Smooth muscle cell (in vitro differentiated cells): ENCODE measurements around the gene ZDHHC3. TPM values are rescaled to one million over a fixed set of nuclear protein-coding genes. Genes with fewer than 3 reads are reported as not detected.

Experiments
- DNase-seq: peaks from one replicate; lab custom pipeline; 2025; ENCODE audit not compliant: unreplicated experiment; lab: John Stamatoyannopoulos, UW
- H2AFZ ChIP-seq: fragments of 200-600 bp; sonication (generic); 2 replicates; pipeline ENCODE4 v1.6.0; 2016; ENCODE audit warnings: antibody characterized with exemption, low read depth, mild to moderate bottlenecking
- H3F3A ChIP-seq: fragments of 200-600 bp; sonication (generic); 2 replicates; pipeline ENCODE4 v1.6.0; 2017; ENCODE audit warnings: antibody characterized with exemption, low read depth
- H3K27ac ChIP-seq: fragments of 200-600 bp; sonication (generic); 2 replicates; pipeline ENCODE4 v1.5.1; 2016; ENCODE audit warnings: low read depth, mild to moderate bottlenecking
- H3K27me3 ChIP-seq: fragments of 200-600 bp; sonication (generic); 2 replicates; pipeline ENCODE4 v1.6.1; 2016; ENCODE audit warnings: low read depth, mild to moderate bottlenecking
- H3K36me3 ChIP-seq: fragments of 200-600 bp; sonication (generic); 2 replicates; pipeline ENCODE4 v1.5.1; 2016; ENCODE audit warnings: low read depth
- H3K4me1 ChIP-seq: fragments of 200-600 bp; sonication (generic); 2 replicates; pipeline ENCODE4 v1.5.1; 2016; ENCODE audit warnings: low read depth
- H3K4me2 ChIP-seq: fragments of 200-600 bp; sonication (generic); 2 replicates; pipeline ENCODE4 v1.6.0; 2016; ENCODE audit warnings: mild to moderate bottlenecking
- H3K4me3 ChIP-seq: fragments of 200-600 bp; sonication (generic); 2 replicates; pipeline ENCODE4 v1.5.1; 2016; ENCODE audit warnings: mild to moderate bottlenecking
- H3K79me2 ChIP-seq: fragments of 200-600 bp; sonication (generic); 2 replicates; pipeline ENCODE4 v1.6.0; 2016; ENCODE audit warnings: low read depth, mild to moderate bottlenecking
- H3K9ac ChIP-seq: fragments of 200-600 bp; sonication (generic); 2 replicates; pipeline ENCODE4 v1.6.0; 2016; ENCODE audit warnings: low read depth
- H3K9me3 ChIP-seq: fragments of 200-600 bp; sonication (generic); replicated peaks from 2 replicates; pipeline ENCODE4 v1.5.1; 2016; ENCODE audit warnings: low read depth
- H4K20me1 ChIP-seq: fragments of 200-600 bp; sonication (generic); 2 replicates; pipeline ENCODE4 v1.6.0; 2016; ENCODE audit warnings: low read depth
- WGBS: methylation state at CpG from one replicate; pipeline ENCODE4 v1.1.7; 2016; ENCODE audit warnings: low lambda C conversion rate; 5-methylcytosine and 5-hydroxymethylcytosine counted together
- polyA plus RNA-seq: library from polyadenylated mRNA; unstranded; fragments of >200 nt; fragmentation: Nextera tagmentation; extraction: Ambion mirVana; gene quantifications from 2 replicates; pipeline ENCODE4 v1.2.1, GENCODE V29; 2016
- total RNA-seq: library from RNA; depleted of rRNA; stranded (reverse); fragments of >200 nt; gene quantifications from 2 replicates; pipeline ENCODE4 v1.2.3, GENCODE V29; 2014
- TF ChIP-seq, protein P1 (sequence below): fragments of 200-600 bp; sonication (generic); IDR thresholded peaks from 2 replicates; pipeline ENCODE4 v1.5.1; 2017; ENCODE audit warnings: borderline replicate concordance, mild to moderate bottlenecking, antibody characterized with exemption; ENCODE audit not compliant: insufficient read depth, poor library complexity, severe bottlenecking

ZDHHC3 gene
- total and polyA plus RNA-seq, 2 experiments from 2014 or later: 40.5 to 63.7 TPM

DNA sequence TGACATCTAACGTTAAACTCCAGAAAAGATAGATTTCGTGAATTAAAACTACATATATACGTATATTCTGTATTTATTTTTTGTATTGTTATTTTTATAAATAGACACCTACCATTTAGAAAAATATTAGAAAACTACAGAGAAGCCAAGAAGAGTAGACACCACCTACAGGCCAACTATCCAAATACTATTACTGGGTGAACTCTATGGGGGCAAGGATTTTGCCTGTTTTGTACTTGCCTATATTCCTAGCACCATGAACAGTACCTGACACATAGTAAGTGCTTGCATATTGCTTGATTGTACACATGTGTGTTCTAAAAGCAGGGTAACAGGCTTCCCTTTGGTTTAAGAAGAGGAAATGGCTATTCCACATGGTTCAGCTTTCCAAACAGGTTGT, 25.8 kb upstream of the ZDHHC3 start:
- no peak overlapping the region for H2AFZ ChIP-seq
- WGBS: 100% methylated on average over 3 of the region's 3 CpGs

DNA sequence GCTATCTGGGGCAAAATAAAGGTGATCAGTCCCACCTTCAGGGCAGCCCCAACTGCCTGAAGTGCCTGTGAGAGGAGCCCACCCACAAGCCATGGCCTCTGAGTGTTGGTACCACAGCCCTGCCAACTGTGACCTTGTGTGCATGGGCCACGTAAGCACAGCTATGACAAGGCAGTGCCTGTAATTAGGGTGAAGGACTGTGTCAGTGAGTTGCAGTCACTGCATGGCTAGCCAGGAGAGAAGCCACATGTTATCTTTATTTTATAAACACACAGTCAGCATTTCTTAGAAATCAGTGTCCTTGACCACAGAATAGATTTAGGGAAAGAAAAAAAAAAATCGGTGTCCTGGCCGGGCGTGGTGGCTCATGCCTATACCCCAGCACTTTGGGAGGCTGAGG, 24.8 kb upstream of the ZDHHC3 start:
- Histone ChIP-seq H3K36me3 (peaks cover 28% of the 10 kb centered on the region), H3K27ac (no peak overlapping the region), H3K27me3 (no peaks in the 10 kb centered on the region), H3K9ac (no peak overlapping the region), H4K20me1 (peaks cover 12% of the 10 kb centered on the region), H3K79me2 (peaks cover 4% of the 10 kb centered on the region), H3K4me2 (no peak overlapping the region), H3K4me3 (no peak overlapping the region), H3K4me1 (no peaks in the 10 kb centered on the region), H3F3A (no peaks in the 10 kb centered on the region), H3K9me3 (no peaks in the 10 kb centered on the region), H2AFZ (no peak overlapping the region)
- no peak for DNase-seq
- TF ChIP-seq, protein P1, sequence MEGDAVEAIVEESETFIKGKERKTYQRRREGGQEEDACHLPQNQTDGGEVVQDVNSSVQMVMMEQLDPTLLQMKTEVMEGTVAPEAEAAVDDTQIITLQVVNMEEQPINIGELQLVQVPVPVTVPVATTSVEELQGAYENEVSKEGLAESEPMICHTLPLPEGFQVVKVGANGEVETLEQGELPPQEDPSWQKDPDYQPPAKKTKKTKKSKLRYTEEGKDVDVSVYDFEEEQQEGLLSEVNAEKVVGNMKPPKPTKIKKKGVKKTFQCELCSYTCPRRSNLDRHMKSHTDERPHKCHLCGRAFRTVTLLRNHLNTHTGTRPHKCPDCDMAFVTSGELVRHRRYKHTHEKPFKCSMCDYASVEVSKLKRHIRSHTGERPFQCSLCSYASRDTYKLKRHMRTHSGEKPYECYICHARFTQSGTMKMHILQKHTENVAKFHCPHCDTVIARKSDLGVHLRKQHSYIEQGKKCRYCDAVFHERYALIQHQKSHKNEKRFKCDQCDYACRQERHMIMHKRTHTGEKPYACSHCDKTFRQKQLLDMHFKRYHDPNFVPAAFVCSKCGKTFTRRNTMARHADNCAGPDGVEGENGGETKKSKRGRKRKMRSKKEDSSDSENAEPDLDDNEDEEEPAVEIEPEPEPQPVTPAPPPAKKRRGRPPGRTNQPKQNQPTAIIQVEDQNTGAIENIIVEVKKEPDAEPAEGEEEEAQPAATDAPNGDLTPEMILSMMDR: no peak
- WGBS: 85% methylated on average over 4 of the region's 4 CpGs

More for the DNA sequence above, 25.8 kb upstream of the ZDHHC3 start:
- peaks cover 4% of the 10 kb centered on the region for H4K20me1 ChIP-seq
- peaks cover 28% of the 10 kb centered on the region for H3K36me3 ChIP-seq
- H3K4me3 ChIP-seq: no peak overlapping the region
- no peak overlapping the region for H3K9ac ChIP-seq
- H3K4me1 ChIP-seq: no peaks in the 10 kb centered on the region
- H3F3A ChIP-seq: no peaks in the 10 kb centered on the region
- no peak for DNase-seq
- H3K79me2 ChIP-seq: no peaks in the 10 kb centered on the region
- no peaks in the 10 kb centered on the region for H3K9me3 ChIP-seq
- no peak overlapping the region for H3K4me2 ChIP-seq
- H3K27ac ChIP-seq: no peak overlapping the region
- TF ChIP-seq, protein P1: no peak
- H3K27me3 ChIP-seq: no peaks in the 10 kb centered on the region

DNA sequence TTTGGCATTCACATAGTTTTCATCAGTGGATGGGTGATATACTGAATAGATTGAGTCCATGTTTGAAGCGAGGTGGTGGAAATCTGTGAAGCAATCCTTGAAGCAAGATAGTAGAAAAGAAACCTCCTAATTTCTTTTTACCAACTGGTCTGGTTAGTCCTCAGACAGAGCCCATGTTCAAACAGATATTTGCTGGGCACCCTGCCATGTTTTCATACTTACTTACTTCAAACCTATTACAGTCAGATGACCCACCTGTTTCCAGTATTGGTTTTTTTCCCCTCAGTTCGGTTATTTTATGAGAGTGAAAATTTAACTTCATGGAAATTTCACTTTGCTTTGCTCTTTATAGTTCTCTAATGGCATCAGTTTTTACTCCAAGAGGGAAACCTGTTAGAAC, 23.8 kb upstream of the ZDHHC3 start:
- Histone ChIP-seq H3F3A (no peaks in the 10 kb centered on the region), H4K20me1 (peaks cover 22% of the 10 kb centered on the region), H3K9ac (no peak overlapping the region), H3K4me2 (no peak overlapping the region), H3K9me3 (no peaks in the 10 kb centered on the region), H3K4me1 (no peaks in the 10 kb centered on the region), H2AFZ (no peak overlapping the region), H3K79me2 (peaks cover 9% of the 10 kb centered on the region), H3K27me3 (no peaks in the 10 kb centered on the region), H3K36me3 (peaks cover 24% of the 10 kb centered on the region), H3K27ac (no peak overlapping the region), H3K4me3 (no peak overlapping the region)
- TF ChIP-seq, protein P1: no peak
- no peak for DNase-seq
- WGBS: 100% methylated on average over 2 of the region's 2 CpGs

DNA sequence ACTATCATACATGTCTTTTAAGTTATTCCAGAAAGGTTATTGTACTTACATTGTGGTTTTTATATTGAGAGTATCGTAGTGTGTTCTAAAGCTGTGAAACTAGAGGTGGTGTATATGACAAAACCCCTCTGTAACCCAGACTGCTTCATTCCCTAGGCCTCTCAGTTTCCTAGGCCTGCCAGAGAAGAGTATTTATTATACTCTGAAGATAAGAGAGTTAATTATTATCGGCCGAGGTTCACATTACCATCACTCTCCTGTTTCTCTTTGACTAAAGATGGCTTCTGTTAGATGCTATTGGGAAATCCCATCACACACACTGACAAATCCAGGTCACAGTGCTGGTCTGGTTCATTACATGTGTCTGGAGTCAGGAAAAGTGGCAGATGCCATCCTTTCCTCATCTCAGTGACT, 20.6 kb upstream of the ZDHHC3 start:
- H2AFZ ChIP-seq: no peak overlapping the region
- H3K27me3 ChIP-seq: no peaks in the 10 kb centered on the region
- H3K79me2 ChIP-seq: peaks cover 9% of the 10 kb centered on the region
- H3K27ac ChIP-seq: no peak overlapping the region
- no peak overlapping the region for H3K4me2 ChIP-seq
- H3F3A ChIP-seq: no peaks in the 10 kb centered on the region
- WGBS: 91% methylated on average over 3 of the region's 3 CpGs
- H4K20me1 ChIP-seq: peaks cover 54% of the 10 kb centered on the region
- H3K4me1 ChIP-seq: peaks cover 4% of the 10 kb centered on the region
- peaks cover 8% of the 10 kb centered on the region for H3K36me3 ChIP-seq
- TF ChIP-seq, protein P1: no peak
- DNase-seq: no peak
- no peak overlapping the region for H3K9ac ChIP-seq
- H3K9me3 ChIP-seq: no peaks in the 10 kb centered on the region
- H3K4me3 ChIP-seq: no peak overlapping the region
